H9 (cell line): ENCODE measurements around the gene INPP5A. TPM values are rescaled to one million over a fixed set of nuclear protein-coding genes. Genes with fewer than 3 reads are reported as not detected.

Experiments
- DNase-seq: peaks from one replicate; pipeline ENCODE4 v3.0.0-alpha.2; 2017
- H2AFZ ChIP-seq: one replicate; pipeline ENCODE4 v1.6.1; 2013; ENCODE audit warnings: mild to moderate bottlenecking, low read length, control low read depth, moderate library complexity
- H2AK5ac ChIP-seq: 2 replicates; pipeline ENCODE4 v1.6.1; 2013; ENCODE audit warnings: low read length, control low read depth, mixed read lengths; ENCODE audit not compliant: insufficient read length
- H2BK120ac ChIP-seq: one replicate; pipeline ENCODE4 v1.6.1; 2013; ENCODE audit warnings: low read depth, mild to moderate bottlenecking, low read length, control low read depth, inconsistent platforms; ENCODE audit not compliant: poor library complexity, severe bottlenecking
- H2BK12ac ChIP-seq: 2 replicates; pipeline ENCODE4 v1.6.1; 2013; ENCODE audit warnings: low read length, control low read depth, mixed read lengths, low read depth; ENCODE audit not compliant: insufficient read length
- H2BK15ac ChIP-seq: 2 replicates; pipeline ENCODE4 v1.6.1; 2013; ENCODE audit warnings: low read depth, low read length, control low read depth
- H2BK20ac ChIP-seq: one replicate; pipeline ENCODE4 v1.6.1; 2013; ENCODE audit warnings: low read depth, mild to moderate bottlenecking, low read length, control low read depth, inconsistent platforms; ENCODE audit not compliant: poor library complexity, severe bottlenecking
- H2BK5ac ChIP-seq: 2 replicates; pipeline ENCODE4 v1.6.1; 2013; ENCODE audit warnings: low read length, control low read depth, mixed read lengths; ENCODE audit not compliant: insufficient read length
- H3K14ac ChIP-seq: 2 replicates; pipeline ENCODE4 v1.6.1; 2013; ENCODE audit warnings: low read length, control low read depth; ENCODE audit not compliant: insufficient read depth
- H3K18ac ChIP-seq: 2 replicates; pipeline ENCODE4 v1.6.1; 2013; ENCODE audit warnings: low read depth, mild to moderate bottlenecking, mixed read lengths, low read length, control low read depth; ENCODE audit not compliant: insufficient read length
- H3K23ac ChIP-seq: 2 replicates; pipeline ENCODE4 v1.6.1; 2013; ENCODE audit warnings: low read length, control low read depth, mixed read lengths, low read depth; ENCODE audit not compliant: insufficient read length
- H3K23me2 ChIP-seq: 2 replicates; pipeline ENCODE4 v1.6.1; 2013; ENCODE audit warnings: low read depth, mild to moderate bottlenecking, mixed read lengths, low read length, control low read depth; ENCODE audit not compliant: insufficient read length, poor library complexity, severe bottlenecking
- H3K27ac ChIP-seq: 2 replicates; pipeline ENCODE4 v1.5.1; 2013; ENCODE audit warnings: low read length, control low read depth, mixed read lengths, low read depth; ENCODE audit not compliant: insufficient read length
- H3K27me3 ChIP-seq: 2 replicates; pipeline ENCODE4 v1.6.1; 2013; ENCODE audit warnings: low read length, control low read depth, inconsistent platforms; ENCODE audit not compliant: insufficient read depth
- H3K4ac ChIP-seq: 2 replicates; pipeline ENCODE4 v1.6.1; 2013; ENCODE audit warnings: low read depth, mild to moderate bottlenecking, control low read depth, inconsistent platforms, low read length, moderate library complexity
- H3K4me1 ChIP-seq: 2 replicates; pipeline ENCODE4 v1.6.1; 2013; ENCODE audit warnings: low read length, control low read depth, inconsistent platforms; ENCODE audit not compliant: insufficient read depth
- H3K4me2 ChIP-seq: 2 replicates; pipeline ENCODE4 v1.6.1; 2013; ENCODE audit warnings: low read length, control low read depth, mixed read lengths; ENCODE audit not compliant: insufficient read length, insufficient read depth
- H3K56ac ChIP-seq: 2 replicates; pipeline ENCODE4 v1.6.1; 2013; ENCODE audit warnings: low read depth, mild to moderate bottlenecking, mixed read lengths, low read length, control low read depth; ENCODE audit not compliant: insufficient read length
- H3K79me1 ChIP-seq: 2 replicates; pipeline ENCODE4 v1.6.1; 2013; ENCODE audit warnings: low read depth, mild to moderate bottlenecking, moderate library complexity, low read length, control low read depth, inconsistent platforms; ENCODE audit not compliant: insufficient read depth, poor library complexity, severe bottlenecking
- H3K79me2 ChIP-seq: 2 replicates; pipeline ENCODE4 v1.6.1; 2013; ENCODE audit warnings: low read length, control low read depth, inconsistent platforms; ENCODE audit not compliant: insufficient read depth
- H3K9ac ChIP-seq: 2 replicates; pipeline ENCODE4 v1.6.1; 2013; ENCODE audit warnings: low read length, control low read depth, mixed read lengths; ENCODE audit not compliant: insufficient read length; ENCODE audit errors: extremely low read depth
- H3K9me3 ChIP-seq: one replicate; pipeline ENCODE4 v1.6.1; 2013; ENCODE audit warnings: low read depth, low read length, inconsistent platforms; ENCODE audit not compliant: control insufficient read depth
- H3T11ph ChIP-seq: one replicate; pipeline ENCODE4 v1.6.1; 2013; ENCODE audit warnings: mild to moderate bottlenecking, low read length, control low read depth, inconsistent platforms
- H4K20me1 ChIP-seq: one replicate; pipeline ENCODE4 v1.6.1; 2013; ENCODE audit not compliant: control insufficient read depth, insufficient read length, insufficient read depth
- H4K5ac ChIP-seq: 2 replicates; pipeline ENCODE4 v1.6.1; 2013; ENCODE audit warnings: low read depth, mild to moderate bottlenecking, mixed read lengths, low read length, control low read depth; ENCODE audit not compliant: insufficient read length
- H4K8ac ChIP-seq: replicated peaks from 2 replicates; pipeline ENCODE4 v1.6.1; 2013; ENCODE audit warnings: low read length, control low read depth, mixed read lengths, low read depth; ENCODE audit not compliant: insufficient read length
- H4K91ac ChIP-seq: 2 replicates; pipeline ENCODE4 v1.6.1; 2013; ENCODE audit warnings: low read depth, mild to moderate bottlenecking, moderate library complexity, mixed read lengths, low read length, control low read depth; ENCODE audit not compliant: insufficient read length
- H3K27ac Mint-ChIP-seq, 3 experiments: 2 replicates in 2 of 3; 3 replicates in 1 of 3; pipeline ENCODE4 v1.8.0; 2020 to 2021; ENCODE audit warnings: mixed read lengths in 3 of 3, mild to moderate bottlenecking in 1 of 3, moderate library complexity in 1 of 3
- H3K27me3 Mint-ChIP-seq: 2 replicates; pipeline ENCODE4 v1.8.0; 2021; ENCODE audit warnings: low read depth, mild to moderate bottlenecking, moderate library complexity, mixed read lengths
- H3K36me3 Mint-ChIP-seq, 3 experiments: 2 replicates in 2 of 3; 3 replicates in 1 of 3; pipeline ENCODE4 v1.8.0; 2020 to 2021; ENCODE audit warnings: low read depth in 3 of 3, mixed read lengths in 3 of 3; ENCODE audit not compliant: insufficient read depth in 1 of 3
- H3K4me1 Mint-ChIP-seq, 2 experiments: 2 replicates each; pipeline ENCODE4 v1.8.0; 2020; ENCODE audit warnings: mixed read lengths in 2 of 2
- H3K4me3 Mint-ChIP-seq, 2 experiments: 2 replicates in 1 of 2; 3 replicates in 1 of 2; pipeline ENCODE4 v1.8.0; 2020 to 2021; ENCODE audit warnings: mild to moderate bottlenecking in 2 of 2, mixed read lengths in 2 of 2, moderate library complexity in 1 of 2
- H3K9me3 Mint-ChIP-seq, 2 experiments: 2 replicates in 1 of 2; 3 replicates in 1 of 2; pipeline ENCODE4 v1.8.0; 2020; ENCODE audit warnings: mild to moderate bottlenecking in 2 of 2, mixed read lengths in 2 of 2, moderate library complexity in 1 of 2
- CTCF ChIP-seq: fragments of 200-600 bp; sonication (generic); conservative IDR thresholded peaks from 3 replicates; pipeline ENCODE4 v1.8.0; 2021; ENCODE audit warnings: antibody characterized with exemption, mild to moderate bottlenecking
- WGBS: extraction: QIAGEN DNeasy Blood & Tissue Kit; methylation state at CpG from one replicate; pipeline ENCODE4 v1.1.7; 2013; ENCODE audit warnings: missing lambda C conversion rate, low lambda C conversion rate, mixed read lengths; ENCODE audit not compliant: insufficient read length; ENCODE audit errors: extremely low coverage; 5-methylcytosine and 5-hydroxymethylcytosine counted together
- total RNA-seq: library from RNA; stranded (reverse); gene quantifications from 2 replicates; pipeline ENCODE4 v1.2.1, GENCODE V29; 2021

The INPP5A gene
- total RNA-seq, 1 experiment from 2014 or later, result 17.7 TPM

DNA sequence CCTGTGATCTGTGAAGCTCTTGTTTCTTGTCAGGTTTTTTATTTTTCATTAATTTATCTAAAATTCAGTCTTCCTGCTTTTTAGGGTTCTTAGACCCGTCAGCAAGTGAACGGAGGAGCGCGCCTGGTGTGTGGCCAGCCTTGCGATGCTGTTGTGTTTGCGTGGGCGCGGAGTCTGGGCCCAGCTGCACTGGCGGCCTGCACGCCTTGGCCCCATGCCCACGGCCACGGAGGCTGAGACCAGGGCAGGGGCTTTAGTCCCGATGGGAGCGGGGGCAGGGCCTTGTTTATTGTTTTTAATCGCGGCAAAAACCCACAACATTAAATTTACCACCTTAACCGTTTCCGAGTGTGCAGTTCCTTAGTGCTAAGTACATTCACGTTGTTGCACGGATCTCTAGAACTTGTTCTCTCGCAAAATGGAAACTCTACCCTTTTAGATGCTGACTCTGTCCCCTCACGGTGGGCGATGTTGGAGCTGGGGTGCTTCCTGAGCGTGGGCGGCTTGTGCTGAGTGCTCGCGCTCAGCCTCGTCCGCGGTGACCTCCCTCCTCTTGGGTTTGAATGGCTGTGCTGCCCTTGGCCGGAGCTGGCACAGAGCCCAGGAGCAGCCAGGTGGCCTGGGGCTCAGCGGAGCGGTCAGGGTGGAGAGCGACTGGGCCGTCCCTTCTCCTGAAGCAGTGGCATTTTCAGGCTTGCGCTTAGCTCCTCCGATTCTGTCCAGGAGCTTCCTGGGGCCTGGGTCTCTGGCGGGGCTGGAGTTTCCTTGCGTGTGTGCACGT is 69.1 kb downstream of the INPP5A start:
- Histone ChIP-seq H3K79me2 (no peaks in the 10 kb centered on the region), H4K91ac (no peak overlapping the region), H3K79me1 (no peaks in the 10 kb centered on the region), H3K9me3 (no peaks in the 10 kb centered on the region), H4K5ac (no peak overlapping the region), H3K18ac (peak overlapping the region; percentile 51), H2BK20ac (no peak overlapping the region), H3K23me2 (no peaks in the 10 kb centered on the region), H3K9ac (no peak overlapping the region), H2BK15ac (no peak overlapping the region), H3K4me1 (no peaks in the 10 kb centered on the region), H3K27me3 (no peaks in the 10 kb centered on the region), H3K23ac (no peak overlapping the region), H3T11ph (no peak overlapping the region), H2BK12ac (no peak overlapping the region), H2BK120ac (no peak overlapping the region), H3K56ac (no peak overlapping the region), H3K4me2 (no peak overlapping the region), H4K8ac (no peak overlapping the region), H3K27ac (no peak overlapping the region), H3K4ac (no peak overlapping the region), H2AK5ac (no peak overlapping the region), H4K20me1 (no peaks in the 10 kb centered on the region), H3K14ac (peak overlapping the region; percentile 11; the same call in 1 of the 2 replicates), H2BK5ac (no peak overlapping the region), H2AFZ (no peak overlapping the region)
- H3K4me3 Mint-ChIP-seq, result no peak overlapping the region
- no peak for TF ChIP-seq CTCF
- H3K36me3 Mint-ChIP-seq, result peaks cover 5 to 16% (median 9%) of the 10 kb centered on the region in 3 experiments; a peak in 4 of 7 replicates
- H3K4me1 Mint-ChIP-seq, result peaks cover 5 to 6% of the 10 kb centered on the region in 2 experiments; a peak in 2 of 4 replicates
- DNase-seq, result no peak
- H3K9me3 Mint-ChIP-seq, result peaks cover 17 to 22% of the 10 kb centered on the region in 2 experiments
- H3K27ac Mint-ChIP-seq, result peak overlapping the region in 1 of 3 experiments; percentile 91; a peak in 3 of 7 replicates
- peaks cover 23% of the 10 kb centered on the region for H3K27me3 Mint-ChIP-seq
- no CpG with 5 or more reads among the region's 40 CpGs for WGBS
